ENCODE measurements around the gene PGAP1. TPM values are rescaled to one million over a fixed set of nuclear protein-coding genes. Genes with fewer than 3 reads are reported as not detected.
A peak's percentile ranks its signal among the peaks of the same experiment; 100 is the strongest.

Gene PGAP1, protein sequence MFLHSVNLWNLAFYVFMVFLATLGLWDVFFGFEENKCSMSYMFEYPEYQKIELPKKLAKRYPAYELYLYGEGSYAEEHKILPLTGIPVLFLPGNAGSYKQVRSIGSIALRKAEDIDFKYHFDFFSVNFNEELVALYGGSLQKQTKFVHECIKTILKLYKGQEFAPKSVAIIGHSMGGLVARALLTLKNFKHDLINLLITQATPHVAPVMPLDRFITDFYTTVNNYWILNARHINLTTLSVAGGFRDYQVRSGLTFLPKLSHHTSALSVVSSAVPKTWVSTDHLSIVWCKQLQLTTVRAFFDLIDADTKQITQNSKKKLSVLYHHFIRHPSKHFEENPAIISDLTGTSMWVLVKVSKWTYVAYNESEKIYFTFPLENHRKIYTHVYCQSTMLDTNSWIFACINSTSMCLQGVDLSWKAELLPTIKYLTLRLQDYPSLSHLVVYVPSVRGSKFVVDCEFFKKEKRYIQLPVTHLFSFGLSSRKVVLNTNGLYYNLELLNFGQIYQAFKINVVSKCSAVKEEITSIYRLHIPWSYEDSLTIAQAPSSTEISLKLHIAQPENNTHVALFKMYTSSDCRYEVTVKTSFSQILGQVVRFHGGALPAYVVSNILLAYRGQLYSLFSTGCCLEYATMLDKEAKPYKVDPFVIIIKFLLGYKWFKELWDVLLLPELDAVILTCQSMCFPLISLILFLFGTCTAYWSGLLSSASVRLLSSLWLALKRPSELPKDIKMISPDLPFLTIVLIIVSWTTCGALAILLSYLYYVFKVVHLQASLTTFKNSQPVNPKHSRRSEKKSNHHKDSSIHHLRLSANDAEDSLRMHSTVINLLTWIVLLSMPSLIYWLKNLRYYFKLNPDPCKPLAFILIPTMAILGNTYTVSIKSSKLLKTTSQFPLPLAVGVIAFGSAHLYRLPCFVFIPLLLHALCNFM
- 1.6 and 3.4 TPM in 2 replicates for total RNA-seq (2011; cell fraction: chromatin; rRNA removed; ENCODE audit: low replicate concordance)
- 0.39 and 0.67 TPM in 2 replicates for total RNA-seq (2011; cell fraction: nucleolus; rRNA removed)
- 1.2 and 2.4 TPM in 2 replicates for total RNA-seq (2011; cell fraction: nucleoplasm; rRNA removed)
- total RNA-seq (2014; rRNA removed) (0.18 and 0.29 TPM in 2 replicates), total RNA-seq (2014; rRNA removed; fragmentation: Illumina TruSeq; extraction: Trizol) (0.73 and 0.80 TPM in 2 replicates), total RNA-seq (2015; rRNA removed; fragmentation: Illumina TruSeq; extraction: Trizol) (0.60 and 0.62 TPM in 2 replicates), total RNA-seq (2021) (0.64 and 0.74 TPM in 2 replicates), polyA plus RNA-seq (2011; rRNA removed) (0.28 and 0.72 TPM in 2 replicates), polyA plus RNA-seq (2014; fragmentation: Illumina TruSeq; extraction: Trizol) (0.30 and 0.46 TPM in 2 replicates), polyA plus RNA-seq (2014; fragmentation: Nextera tagmentation; extraction: Ambion mirVana) (under 1 TPM; 0.08 to 0.10 TPM), polyA plus RNA-seq (2014; rRNA removed) (0.52 and 0.71 TPM in 2 replicates), polyA minus RNA-seq (2011; rRNA and poly(A)+ RNA removed) (0.66 and 1.4 TPM in 2 replicates), Bru-seq, nascent RNA (percentile 46 among the genes with signal in this experiment), BruChase-seq, experiment 1, labeled RNA remaining after a 2-hour chase (percentile 47 among the genes with signal in this experiment), BruChase-seq, experiment 2, labeled RNA remaining after a 6-hour chase (percentile 49 among the genes with signal in this experiment)
- 0.16 and 0.21 TPM in 2 replicates for polyA plus RNA-seq (2011; cell fraction: cytosol; rRNA removed)
- polyA plus RNA-seq (2011; cell fraction: nucleus; rRNA removed) = 0.69 and 0.88 TPM in 2 replicates
- 0.14 and 0.29 TPM in 2 replicates for polyA plus RNA-seq (2012)
- polyA minus RNA-seq (2011; cell fraction: cytosol; rRNA and poly(A)+ RNA removed) = 0.38 and 2.2 TPM in 2 replicates
- 1.1 and 1.3 TPM in 2 replicates for polyA minus RNA-seq (2011; cell fraction: nucleus; rRNA and poly(A)+ RNA removed)
- long read RNA-seq, experiment 1 = 0 reads
- long read RNA-seq, experiment 2 = 0 reads
- long read RNA-seq, experiment 3 = 0 reads

DNA sequence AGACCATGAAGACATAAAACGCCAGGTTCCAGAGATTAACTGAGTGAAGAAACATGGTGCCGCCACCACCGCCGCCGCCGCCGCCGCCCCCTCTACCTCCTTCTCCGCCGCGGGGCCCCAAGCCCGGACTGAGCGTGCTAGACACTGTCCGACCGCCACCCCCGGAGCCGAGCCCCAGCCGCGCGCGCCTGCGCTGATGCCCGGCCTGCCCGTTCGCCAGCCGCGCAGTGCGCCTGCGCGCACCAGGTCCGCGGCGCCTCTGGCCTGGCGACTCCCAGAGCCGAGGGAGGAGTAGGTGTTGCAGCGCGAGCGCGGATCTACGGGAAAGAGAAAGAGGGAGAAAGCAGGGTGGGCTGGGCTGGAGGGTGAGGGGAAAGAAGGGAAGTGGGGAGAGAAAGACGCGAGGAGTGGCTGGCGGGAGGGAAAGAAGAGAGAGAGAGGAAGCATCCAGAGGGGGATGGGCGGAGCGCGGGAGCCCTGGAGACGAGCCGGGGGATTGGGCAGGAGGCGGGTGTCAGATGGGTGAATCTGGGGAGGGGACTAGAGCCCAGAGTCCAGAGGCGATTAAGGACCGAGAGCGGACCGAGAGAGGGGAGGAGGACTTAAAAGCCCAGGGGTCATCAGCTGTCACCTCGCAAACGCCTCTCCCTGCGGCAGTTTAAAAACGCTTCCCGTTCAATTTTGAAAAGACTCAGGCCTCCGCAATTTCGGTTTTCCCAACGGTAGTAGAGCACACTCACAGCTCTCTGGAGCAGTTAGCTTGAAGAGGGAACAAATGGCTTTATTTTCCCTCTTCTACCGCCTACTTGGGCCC, at the start of gene PGAP1:
TSS of gene PGAP1 (minus strand) at position 146 of the 814 bp plus-strand sequence. CDS start at position 55, 91 bp downstream.
- BruUV-seq (replicated peaks) = no TSS peak
- Histone ChIP-seq H3K9ac (ENCODE audit: insufficient read depth in 1 of 2, low read depth in 2 of 2, low read length in 2 of 2) (peak within 1 kb of the TSS; percentile 49 to 87), H4K20me1 (replicated peaks; ENCODE audit: control insufficient read depth, insufficient read depth, low read length) (no peaks in the 10 kb centered on the region), H3K36me3 (ENCODE audit: control insufficient read depth, insufficient read depth, low read length) (no peaks in the 10 kb centered on the region), H3K79me2 (ENCODE audit: control insufficient read depth, insufficient read depth, low read length) (no peaks in the 10 kb centered on the region), H3K9me3 (replicated peaks; ENCODE audit: control insufficient read depth, insufficient read depth, low read depth, low read length) (no peaks in the 10 kb centered on the region), H2AFZ (ENCODE audit: low read depth, low read length) (peak within 1 kb of the TSS; percentile 92), H3K9me1 (ENCODE audit: control insufficient read depth, insufficient read depth, low read length) (no peaks in the 10 kb centered on the region), H3K27ac (ENCODE audit: extremely low read depth, low read depth, low read length) (no peak within 1 kb of the TSS), H3K4me1 (replicated peaks in 1 of 2; ENCODE audit: control insufficient read depth in 2 of 2, insufficient read depth in 2 of 2, low read length in 2 of 2) (peaks cover 3 to 6% of the 10 kb centered on the region in 2 experiments; a peak in 3 of 5 replicates), H3K27me3 (ENCODE audit: control insufficient read depth in 2 of 2, insufficient read depth in 2 of 2, low read length in 2 of 2) (peaks cover 0 to 8% of the 10 kb centered on the region in 2 experiments; a peak in 4 of 5 replicates), H3K4me2 (ENCODE audit: insufficient read depth, low read length) (peak within 1 kb of the TSS; percentile 76), H3K4me3 (peak within 1 kb of the TSS; percentile 54)
- in situ Hi-C loops (cut with MboI) = no loop called here
- peak; percentile 73 to 83 (median 76) for DNase-seq (ENCODE audit: extremely low read depth in 1 of 4, low spot score in 3 of 4)
- FAIRE-seq = peak; percentile 23
- POLR2A ChIA-PET = no interaction called here
- peak; percentile 97 for ATAC-seq
- WGBS (ENCODE audit: insufficient coverage, low coverage, missing lambda C conversion rate) = 4% methylated on average over 18 of the region's 62 CpGs
- CTCF ChIA-PET (ENCODE audit: low intra/inter-chr PET ratio) = no interaction called here
- intact Hi-C loops (cut with micrococcal nuclease) = no loop called here
- TF ChIP-seq, protein P1, sequence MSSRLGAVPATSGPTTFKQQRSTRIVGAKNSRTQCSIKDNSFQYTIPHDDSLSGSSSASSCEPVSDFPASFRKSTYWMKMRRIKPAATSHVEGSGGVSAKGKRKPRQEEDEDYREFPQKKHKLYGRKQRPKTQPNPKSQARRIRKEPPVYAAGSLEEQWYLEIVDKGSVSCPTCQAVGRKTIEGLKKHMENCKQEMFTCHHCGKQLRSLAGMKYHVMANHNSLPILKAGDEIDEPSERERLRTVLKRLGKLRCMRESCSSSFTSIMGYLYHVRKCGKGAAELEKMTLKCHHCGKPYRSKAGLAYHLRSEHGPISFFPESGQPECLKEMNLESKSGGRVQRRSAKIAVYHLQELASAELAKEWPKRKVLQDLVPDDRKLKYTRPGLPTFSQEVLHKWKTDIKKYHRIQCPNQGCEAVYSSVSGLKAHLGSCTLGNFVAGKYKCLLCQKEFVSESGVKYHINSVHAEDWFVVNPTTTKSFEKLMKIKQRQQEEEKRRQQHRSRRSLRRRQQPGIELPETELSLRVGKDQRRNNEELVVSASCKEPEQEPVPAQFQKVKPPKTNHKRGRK (tag; IDR thresholded peaks at IDR 0.05) = peak; percentile 86
- TF ChIP-seq HDAC1 (IDR thresholded peaks at IDR 0.05) = peak in 1 of 2 experiments; percentile 30; a peak in 1 of 4 replicates
- TF ChIP-seq COPS2 (conservative IDR thresholded peaks at IDR 0.05) = no peak
- TF ChIP-seq ZNF140 (CRISPR knock-in tag; IDR thresholded peaks at IDR 0.05) = no peak
- peak; percentile 36; the same call in 1 of the 2 replicates for TF ChIP-seq PHF8 (IDR thresholded peaks at IDR 0.05; ENCODE audit: borderline replicate concordance, low read length)
- TF ChIP-seq TOE1 (IDR thresholded peaks at IDR 0.05; ENCODE audit: borderline replicate concordance) = 0 out of 2 replicates have a peak, but pooled peaks have one; percentile 25
- TF ChIP-seq TOE1 (CRISPR knock-in tag; IDR thresholded peaks at IDR 0.05; ENCODE audit: borderline replicate concordance, low read depth) = no peak
- peak; percentile 35 for TF ChIP-seq POLR2B (IDR thresholded peaks at IDR 0.05; ENCODE audit: low read depth, partially characterized antibody)
- TF ChIP-seq DPF2 (IDR thresholded peaks at IDR 0.05) = 0 out of 2 replicates have a peak, but pooled peaks have one; percentile 26
- TF ChIP-seq EP300 (IDR thresholded peaks at IDR 0.05; ENCODE audit: low read length) = no peak
- TF ChIP-seq, protein P2, sequence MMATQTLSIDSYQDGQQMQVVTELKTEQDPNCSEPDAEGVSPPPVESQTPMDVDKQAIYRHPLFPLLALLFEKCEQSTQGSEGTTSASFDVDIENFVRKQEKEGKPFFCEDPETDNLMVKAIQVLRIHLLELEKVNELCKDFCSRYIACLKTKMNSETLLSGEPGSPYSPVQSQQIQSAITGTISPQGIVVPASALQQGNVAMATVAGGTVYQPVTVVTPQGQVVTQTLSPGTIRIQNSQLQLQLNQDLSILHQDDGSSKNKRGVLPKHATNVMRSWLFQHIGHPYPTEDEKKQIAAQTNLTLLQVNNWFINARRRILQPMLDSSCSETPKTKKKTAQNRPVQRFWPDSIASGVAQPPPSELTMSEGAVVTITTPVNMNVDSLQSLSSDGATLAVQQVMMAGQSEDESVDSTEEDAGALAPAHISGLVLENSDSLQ (IDR thresholded peaks at IDR 0.05) = 0 out of 2 replicates have a peak, but pooled peaks have one; percentile 16
- TF ChIP-seq L3MBTL2 (IDR thresholded peaks at IDR 0.05) = peak; percentile 37; the same call in 1 of the 2 replicates
